Parathyroid adenoma (tissue), 2 donors: ENCODE measurements around the gene TMEM30A.

Experiments
- H2AFZ ChIP-seq: fragments of 300-600 bp; sonication (generic); one replicate; pipeline ENCODE4 v1.7.0; 2017; ENCODE audit warnings: antibody characterized with exemption, mild to moderate bottlenecking
- H3K27ac ChIP-seq: fragments of 300-600 bp; sonication (generic); one replicate; pipeline ENCODE4 v1.7.0; 2017
- H3K27me3 ChIP-seq: fragments of 300-600 bp; sonication (generic); one replicate; pipeline ENCODE4 v1.7.0; 2017; ENCODE audit warnings: low read length; ENCODE audit not compliant: control insufficient read depth, insufficient read depth
- H3K36me3 ChIP-seq: fragments of 300-600 bp; sonication (generic); one replicate; pipeline ENCODE4 v1.7.0; 2017; ENCODE audit warnings: low read length; ENCODE audit not compliant: control insufficient read depth, insufficient read depth
- H3K4me1 ChIP-seq: fragments of 300-600 bp; sonication (generic); one replicate; pipeline ENCODE4 v1.7.0; 2017; ENCODE audit warnings: control low read depth
- H3K4me2 ChIP-seq: fragments of 300-600 bp; sonication (generic); one replicate; pipeline ENCODE4 v1.7.0; 2017; ENCODE audit warnings: low read length
- H3K4me3 ChIP-seq: fragments of 300-600 bp; sonication (generic); one replicate; pipeline ENCODE4 v1.7.0; 2017; ENCODE audit warnings: low read depth, low read length
- H3K79me2 ChIP-seq: fragments of 300-600 bp; sonication (generic); one replicate; pipeline ENCODE4 v1.7.0; 2017; ENCODE audit warnings: control low read depth
- H3K9ac ChIP-seq: fragments of 300-600 bp; sonication (generic); one replicate; pipeline ENCODE4 v1.7.0; 2017; ENCODE audit warnings: mild to moderate bottlenecking
- H3K9me3 ChIP-seq: fragments of 300-600 bp; sonication (generic); one replicate; pipeline ENCODE4 v1.7.0; 2017; ENCODE audit warnings: low read length; ENCODE audit not compliant: control insufficient read depth
- TF ChIP-seq, protein P1 (sequence below): fragments of 300-600 bp; sonication (generic); IDR thresholded peaks from one replicate; pipeline ENCODE4 v1.7.0; 2017; ENCODE audit warnings: antibody characterized with exemption, mild to moderate bottlenecking
- donor health status: primary hyperparathyroidism.

Gene TMEM30A

DNA sequence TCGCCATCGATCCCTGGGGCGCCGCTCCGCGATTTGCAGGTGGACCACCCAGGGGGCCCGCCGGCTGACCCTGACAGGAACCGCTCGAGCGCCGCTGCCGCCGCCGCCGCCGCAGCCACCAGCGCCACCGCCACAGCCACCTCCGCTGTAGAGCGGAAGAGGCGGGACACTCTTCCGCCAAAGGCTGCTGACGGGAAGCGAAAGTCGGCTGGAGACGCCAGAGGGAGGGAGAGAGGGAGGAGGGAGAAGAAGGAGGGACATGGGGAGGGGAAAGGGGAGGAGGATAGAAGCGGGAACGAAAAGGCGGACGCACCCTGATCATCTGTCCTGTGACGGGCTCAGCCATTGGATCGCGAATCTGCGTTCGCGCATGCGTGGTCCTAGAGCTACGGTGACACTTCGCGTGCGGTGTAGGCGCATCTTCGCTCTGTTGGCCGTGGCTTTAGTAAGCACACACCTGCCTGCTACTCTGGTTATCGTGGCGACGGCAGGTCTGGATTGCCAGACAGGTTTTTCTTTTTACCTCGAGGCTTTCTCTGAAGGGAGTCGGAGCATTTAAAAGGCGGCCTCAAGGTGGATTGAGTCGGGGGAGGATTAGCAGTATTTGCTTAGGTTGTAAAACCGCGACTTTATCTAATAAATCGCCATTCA, at the start of gene TMEM30A:
Gene TMEM30A, minus strand, starts transcription at position 161 of the 651 bp plus-strand sequence. Its CDS starts 154 bp downstream, at position 7.
- Histone ChIP-seq H3K9ac (peak within 1 kb of the TSS; percentile 58), H2AFZ (peak within 1 kb of the TSS; percentile 99), H3K27me3 (no peaks in the 10 kb centered on the region), H3K27ac (peak within 1 kb of the TSS; percentile 88), H3K4me1 (peaks cover 5% of the 10 kb centered on the region), H3K4me3 (peak within 1 kb of the TSS; percentile 83), H3K4me2 (peak within 1 kb of the TSS; percentile 91), H3K36me3 (no peaks in the 10 kb centered on the region), H3K79me2 (peaks cover 28% of the 10 kb centered on the region), H3K9me3 (no peaks in the 10 kb centered on the region)
- TF ChIP-seq, protein P1, sequence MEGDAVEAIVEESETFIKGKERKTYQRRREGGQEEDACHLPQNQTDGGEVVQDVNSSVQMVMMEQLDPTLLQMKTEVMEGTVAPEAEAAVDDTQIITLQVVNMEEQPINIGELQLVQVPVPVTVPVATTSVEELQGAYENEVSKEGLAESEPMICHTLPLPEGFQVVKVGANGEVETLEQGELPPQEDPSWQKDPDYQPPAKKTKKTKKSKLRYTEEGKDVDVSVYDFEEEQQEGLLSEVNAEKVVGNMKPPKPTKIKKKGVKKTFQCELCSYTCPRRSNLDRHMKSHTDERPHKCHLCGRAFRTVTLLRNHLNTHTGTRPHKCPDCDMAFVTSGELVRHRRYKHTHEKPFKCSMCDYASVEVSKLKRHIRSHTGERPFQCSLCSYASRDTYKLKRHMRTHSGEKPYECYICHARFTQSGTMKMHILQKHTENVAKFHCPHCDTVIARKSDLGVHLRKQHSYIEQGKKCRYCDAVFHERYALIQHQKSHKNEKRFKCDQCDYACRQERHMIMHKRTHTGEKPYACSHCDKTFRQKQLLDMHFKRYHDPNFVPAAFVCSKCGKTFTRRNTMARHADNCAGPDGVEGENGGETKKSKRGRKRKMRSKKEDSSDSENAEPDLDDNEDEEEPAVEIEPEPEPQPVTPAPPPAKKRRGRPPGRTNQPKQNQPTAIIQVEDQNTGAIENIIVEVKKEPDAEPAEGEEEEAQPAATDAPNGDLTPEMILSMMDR: peak; percentile 23

DNA sequence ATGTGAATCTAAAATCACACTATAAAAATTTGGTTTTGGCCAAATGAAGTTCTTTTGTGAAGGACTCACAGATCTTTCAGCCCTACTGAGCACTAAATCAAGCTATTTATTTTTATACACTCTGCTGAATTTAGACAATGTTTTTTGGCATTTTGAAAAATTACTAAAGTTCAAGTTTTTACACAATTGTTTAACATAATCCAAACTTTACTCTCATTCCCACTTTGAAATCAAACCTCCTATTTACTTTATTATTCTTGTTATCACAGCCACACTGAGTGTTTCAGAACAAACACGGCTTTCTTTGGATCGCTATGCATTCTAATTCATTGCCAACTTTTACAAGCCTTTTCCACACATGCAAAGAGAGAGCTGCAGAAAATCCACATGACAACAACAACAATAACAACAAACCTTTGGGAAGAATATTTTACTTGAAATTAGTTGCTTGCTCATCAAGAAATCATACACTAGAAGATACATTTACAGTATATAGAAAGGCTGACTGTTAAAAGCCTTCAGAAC, 49.1 kb upstream of the TMEM30A start:
- TF ChIP-seq, protein P1: no peak
- Histone ChIP-seq H3K4me2 (no peak overlapping the region), H3K27me3 (no peaks in the 10 kb centered on the region), H3K4me1 (no peaks in the 10 kb centered on the region), H3K4me3 (no peak overlapping the region), H3K36me3 (no peaks in the 10 kb centered on the region), H3K79me2 (no peaks in the 10 kb centered on the region), H2AFZ (no peak overlapping the region), H3K27ac (no peak overlapping the region), H3K9ac (no peak overlapping the region), H3K9me3 (no peaks in the 10 kb centered on the region)

DNA sequence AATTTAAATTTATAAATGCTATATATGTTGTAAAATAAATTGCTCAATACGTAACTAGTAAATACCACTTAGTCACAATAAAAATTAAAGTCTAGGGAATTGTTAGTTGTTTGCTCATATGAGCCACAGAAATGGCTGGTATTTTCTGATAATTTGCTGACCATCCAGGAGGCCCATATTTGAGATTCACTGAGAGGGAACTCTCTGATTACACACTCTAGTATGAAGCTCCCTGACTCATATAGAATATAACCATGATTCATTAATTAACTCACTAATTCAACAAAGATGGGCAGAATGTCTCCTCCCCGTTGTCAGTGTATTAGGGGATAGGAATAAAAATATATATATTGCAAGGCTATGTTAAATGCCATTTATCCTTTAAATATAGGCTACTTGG, 46.6 kb upstream of the TMEM30A start:
- Histone ChIP-seq H3K79me2 (no peaks in the 10 kb centered on the region), H3K4me1 (no peaks in the 10 kb centered on the region), H3K4me2 (no peak overlapping the region), H3K36me3 (no peaks in the 10 kb centered on the region), H3K27me3 (no peaks in the 10 kb centered on the region), H3K9ac (no peak overlapping the region), H2AFZ (no peak overlapping the region), H3K4me3 (no peak overlapping the region), H3K9me3 (no peaks in the 10 kb centered on the region), H3K27ac (no peak overlapping the region)
- TF ChIP-seq, protein P1: no peak

DNA sequence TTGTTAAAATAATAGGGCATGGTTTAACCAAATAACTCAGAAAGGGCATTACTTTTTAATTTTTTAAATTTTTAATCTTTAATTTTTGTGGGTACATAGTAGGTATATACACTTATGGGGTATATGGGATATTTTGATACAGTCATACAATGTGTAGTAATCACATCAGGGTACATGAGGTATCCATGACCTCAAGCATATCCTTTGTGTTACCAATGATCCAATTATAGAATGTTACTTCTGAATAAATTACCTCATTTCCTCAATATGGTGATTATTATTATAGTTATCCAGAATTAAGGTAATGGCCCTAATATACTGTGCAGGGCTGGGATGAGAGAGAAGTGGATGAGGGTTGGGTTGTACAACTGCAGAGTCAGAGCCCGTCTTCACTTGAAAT, 45.1 kb upstream of the TMEM30A start:
- no peaks in the 10 kb centered on the region for H3K4me1 ChIP-seq
- H3K79me2 ChIP-seq: no peaks in the 10 kb centered on the region
- H3K27me3 ChIP-seq: no peaks in the 10 kb centered on the region
- H3K4me3 ChIP-seq: no peak overlapping the region
- H3K9ac ChIP-seq: no peak overlapping the region
- no peaks in the 10 kb centered on the region for H3K36me3 ChIP-seq
- TF ChIP-seq, protein P1: no peak
- H3K27ac ChIP-seq: no peak overlapping the region
- H2AFZ ChIP-seq: no peak overlapping the region
- no peak overlapping the region for H3K4me2 ChIP-seq
- H3K9me3 ChIP-seq: no peaks in the 10 kb centered on the region

DNA sequence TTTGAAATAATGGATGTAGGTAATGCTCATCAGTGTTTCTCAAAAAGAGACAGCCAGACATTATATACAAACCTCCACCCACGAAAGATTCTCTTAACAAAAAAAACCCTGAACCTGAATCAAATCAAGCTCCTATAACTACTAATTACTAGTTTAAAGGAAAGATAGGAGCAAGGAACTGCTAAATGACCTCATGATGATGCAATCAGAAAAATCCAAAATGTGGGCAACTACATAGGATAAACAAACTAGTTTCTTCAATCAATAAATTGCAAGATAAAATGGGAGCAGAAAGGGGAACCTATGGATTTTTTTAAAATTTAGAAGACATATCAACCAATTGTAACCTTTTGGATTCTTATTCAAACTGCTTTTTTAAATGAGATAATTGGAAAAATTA, 43.2 kb upstream of the TMEM30A start:
- Histone ChIP-seq H2AFZ (no peak overlapping the region), H3K79me2 (no peaks in the 10 kb centered on the region), H3K4me2 (no peak overlapping the region), H3K9me3 (no peaks in the 10 kb centered on the region), H3K27me3 (no peaks in the 10 kb centered on the region), H3K4me1 (no peaks in the 10 kb centered on the region), H3K36me3 (no peaks in the 10 kb centered on the region), H3K27ac (no peak overlapping the region), H3K4me3 (no peak overlapping the region), H3K9ac (no peak overlapping the region)
- TF ChIP-seq, protein P1: no peak
